C4-2B (cell line): ENCODE measurements around the gene FOXP1.

ENCODE experiments used
- ZFX ChIP-seq: fragments of 450-650 bp; IDR thresholded peaks from 2 replicates; pipeline ENCODE4 v1.6.1; 2017
- TF ChIP-seq, protein P1 (sequence below): fragments of 450-650 bp; conservative IDR thresholded peaks from 2 replicates; pipeline ENCODE4 v1.5.1; 2017; ENCODE audit warnings: mild to moderate bottlenecking

DNA sequence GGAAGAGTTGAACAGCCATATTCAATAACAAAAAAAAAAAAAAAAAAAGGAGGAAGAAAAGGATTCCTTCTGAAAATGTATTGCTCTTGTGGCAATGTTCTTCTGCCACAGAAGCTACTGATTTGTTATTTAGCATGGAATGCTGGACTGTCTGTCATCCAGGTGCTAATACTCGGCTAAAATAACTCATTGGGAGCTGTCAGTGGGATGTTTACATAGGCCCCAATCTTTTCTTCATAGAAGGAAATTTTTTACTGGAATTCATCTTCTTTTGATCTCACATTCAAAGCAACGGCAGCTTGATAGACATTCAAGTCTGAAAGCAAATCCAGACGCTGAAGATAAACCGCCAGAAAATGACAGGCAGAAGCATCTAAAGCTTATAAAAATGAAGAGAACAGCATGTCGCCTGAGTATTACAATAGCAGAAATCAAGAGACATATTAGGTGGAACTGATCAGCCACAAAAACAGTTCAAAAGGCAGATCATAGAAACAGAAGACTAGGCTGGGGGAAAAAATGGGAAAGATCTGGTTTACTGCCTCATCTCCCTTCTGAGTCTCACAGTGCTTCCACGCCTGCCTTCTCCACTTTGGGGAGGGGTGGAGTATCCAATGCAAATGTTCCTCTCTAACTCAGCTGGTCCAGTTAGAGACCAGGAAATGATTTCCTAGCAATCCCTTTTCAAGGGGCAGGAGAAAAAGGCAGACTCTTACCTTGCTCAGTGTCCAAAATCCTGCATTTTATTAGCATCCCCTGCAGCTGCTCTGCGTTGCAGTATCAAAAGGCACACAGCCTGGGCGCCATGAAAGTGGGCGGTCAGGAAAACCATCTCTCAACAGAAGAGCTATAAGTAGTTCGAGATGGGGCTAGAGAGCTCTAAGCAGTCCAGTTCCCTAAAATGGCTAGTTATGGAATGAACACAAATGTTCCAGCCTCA lies 451.9 kb downstream of the FOXP1 start:
- TF ChIP-seq, protein P1, sequence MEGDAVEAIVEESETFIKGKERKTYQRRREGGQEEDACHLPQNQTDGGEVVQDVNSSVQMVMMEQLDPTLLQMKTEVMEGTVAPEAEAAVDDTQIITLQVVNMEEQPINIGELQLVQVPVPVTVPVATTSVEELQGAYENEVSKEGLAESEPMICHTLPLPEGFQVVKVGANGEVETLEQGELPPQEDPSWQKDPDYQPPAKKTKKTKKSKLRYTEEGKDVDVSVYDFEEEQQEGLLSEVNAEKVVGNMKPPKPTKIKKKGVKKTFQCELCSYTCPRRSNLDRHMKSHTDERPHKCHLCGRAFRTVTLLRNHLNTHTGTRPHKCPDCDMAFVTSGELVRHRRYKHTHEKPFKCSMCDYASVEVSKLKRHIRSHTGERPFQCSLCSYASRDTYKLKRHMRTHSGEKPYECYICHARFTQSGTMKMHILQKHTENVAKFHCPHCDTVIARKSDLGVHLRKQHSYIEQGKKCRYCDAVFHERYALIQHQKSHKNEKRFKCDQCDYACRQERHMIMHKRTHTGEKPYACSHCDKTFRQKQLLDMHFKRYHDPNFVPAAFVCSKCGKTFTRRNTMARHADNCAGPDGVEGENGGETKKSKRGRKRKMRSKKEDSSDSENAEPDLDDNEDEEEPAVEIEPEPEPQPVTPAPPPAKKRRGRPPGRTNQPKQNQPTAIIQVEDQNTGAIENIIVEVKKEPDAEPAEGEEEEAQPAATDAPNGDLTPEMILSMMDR: no peak
- no peak for TF ChIP-seq ZFX
